Measurements from ENCODE around the gene CYTH4.

The CYTH4 gene

DNA sequence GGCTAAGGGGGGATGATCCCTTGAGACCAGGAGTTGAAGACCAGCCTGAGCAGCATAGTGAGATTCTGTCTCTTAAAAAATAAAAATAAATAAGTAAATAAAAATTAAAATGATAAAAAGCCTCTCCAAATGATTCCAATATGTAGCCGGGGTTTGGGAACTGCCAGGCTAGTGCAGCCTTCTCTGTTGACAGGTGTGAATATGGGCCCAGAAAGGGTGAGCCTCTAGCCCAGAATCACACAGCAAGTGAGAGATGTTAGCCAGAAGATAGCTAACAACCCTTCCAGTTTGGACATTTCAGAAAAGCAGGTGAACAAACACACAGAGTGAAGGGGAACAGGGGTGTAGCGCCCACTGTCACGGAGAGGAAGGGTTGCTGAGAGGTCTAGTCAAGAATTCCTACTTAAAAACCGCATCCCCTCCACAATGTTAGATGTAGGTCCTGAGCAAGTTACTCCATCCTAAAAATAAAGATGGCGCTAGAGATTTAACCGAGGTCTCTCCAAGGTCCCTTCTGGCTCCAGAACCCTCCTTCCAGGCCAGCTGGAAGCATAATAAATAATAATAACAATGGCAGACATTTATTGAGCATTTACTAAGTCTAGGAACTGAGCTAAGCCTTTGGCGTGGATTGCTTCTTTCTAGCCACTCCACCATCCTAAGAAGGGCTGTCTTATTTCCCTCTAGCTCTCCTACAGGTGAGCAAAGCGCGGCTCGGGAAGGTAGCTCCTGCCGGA lies 51.6 kb downstream of the CYTH4 start:
- no peak overlapping the region for H3K4me3 ChIP-seq (ENCODE audit: low read depth, low read length)
- no peak for TF ChIP-seq CTCF (IDR thresholded peaks at IDR 0.05; ENCODE audit: borderline replicate concordance, insufficient read depth, low read depth, low read length)

DNA sequence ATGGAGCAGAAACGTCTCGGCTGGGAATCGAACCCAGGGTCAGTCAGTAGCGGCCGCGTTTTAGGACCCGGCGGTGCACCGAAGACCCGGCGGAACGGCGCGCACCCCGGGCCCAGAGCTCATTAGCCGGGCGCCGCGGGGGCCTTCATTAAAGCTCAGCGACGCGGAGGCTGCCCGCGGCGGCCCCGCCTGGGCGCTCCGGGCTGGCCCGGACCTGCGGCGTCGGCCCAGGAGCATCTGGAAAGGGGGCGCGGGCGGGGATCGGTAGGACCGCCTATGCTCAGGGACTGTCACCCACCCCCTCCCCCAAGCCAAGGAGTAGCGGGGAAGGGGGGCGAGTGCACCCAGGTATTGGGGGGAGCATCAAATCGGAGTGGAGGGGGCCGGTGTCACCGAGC lies 52.2 kb downstream of the CYTH4 start:
- TF ChIP-seq CTCF (IDR thresholded peaks at IDR 0.05; ENCODE audit: borderline replicate concordance, insufficient read depth, low read depth, low read length), result no peak

GRCh38 chr22:37334859-37335805 lies 52.8 kb downstream of the CYTH4 start:
- no peak overlapping the region for H3K4me3 ChIP-seq (ENCODE audit: low read depth, low read length)
- no peak for TF ChIP-seq CTCF (IDR thresholded peaks at IDR 0.05; ENCODE audit: borderline replicate concordance, insufficient read depth, low read depth, low read length)

More for the DNA sequence above, 52.2 kb downstream of the CYTH4 start:
- H3K4me3 ChIP-seq (ENCODE audit: low read depth, low read length), result no peak overlapping the region

DNA sequence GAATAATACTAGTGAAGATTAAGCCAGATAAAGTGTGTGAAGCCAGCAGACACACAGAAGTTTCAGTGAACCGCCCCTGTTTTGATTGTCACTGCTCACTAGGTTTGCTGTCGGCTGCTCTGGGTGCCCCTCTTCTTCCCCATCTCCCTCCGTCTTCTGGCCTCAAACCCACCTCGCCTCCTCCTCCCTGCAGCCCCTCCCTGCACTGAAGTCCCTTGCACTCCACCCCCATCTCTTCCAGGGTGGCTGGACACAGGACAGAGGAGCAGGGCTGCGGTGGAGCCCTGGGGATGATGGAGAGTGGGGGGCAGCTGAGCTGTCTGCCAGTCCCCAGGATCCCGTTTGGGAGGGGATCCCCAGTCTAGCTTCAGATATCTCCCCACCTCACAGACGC lies 53.5 kb downstream of the CYTH4 start:
- no peak for TF ChIP-seq CTCF (IDR thresholded peaks at IDR 0.05; ENCODE audit: borderline replicate concordance, insufficient read depth, low read depth, low read length)
- no peak overlapping the region for H3K4me3 ChIP-seq (ENCODE audit: low read depth, low read length)

DNA sequence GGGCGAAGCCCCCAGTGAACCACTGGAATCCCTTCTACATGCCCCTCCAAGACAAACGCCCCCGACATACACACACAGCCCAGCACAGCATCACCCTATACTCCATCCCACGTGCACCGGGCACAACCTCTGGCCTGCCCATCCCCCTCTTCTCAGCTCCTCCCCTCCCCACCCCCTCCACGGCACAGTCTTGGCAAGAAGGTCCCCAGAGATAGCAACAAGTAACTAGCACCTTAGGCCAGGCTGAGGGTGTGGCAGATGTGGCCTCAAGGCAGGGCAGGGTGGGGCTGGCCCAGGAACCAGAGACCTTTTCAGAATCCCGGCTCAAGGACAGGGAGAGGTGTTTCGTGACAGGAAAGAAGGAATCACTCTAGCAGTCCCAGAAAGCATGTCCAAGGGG lies 54.3 kb downstream of the CYTH4 start:
- H3K4me3 ChIP-seq (ENCODE audit: low read depth, low read length), result no peak overlapping the region
- no peak for TF ChIP-seq CTCF (IDR thresholded peaks at IDR 0.05; ENCODE audit: borderline replicate concordance, insufficient read depth, low read depth, low read length)

- TF ChIP-seq CTCF (IDR thresholded peaks at IDR 0.05; ENCODE audit: borderline replicate concordance, insufficient read depth, low read depth, low read length), result no peak
- H3K4me3 ChIP-seq (ENCODE audit: low read depth, low read length), result no peak overlapping the region
Measured at GRCh38 chr22:37337204-37337943, 55.1 kb downstream of the CYTH4 start.

All from GM12875 (cell line).